GM23338 (cell line): Measurements from ENCODE around the gene DHFR2. TPM values are rescaled to one million over a fixed set of nuclear protein-coding genes. Genes with fewer than 3 reads are reported as not detected.

ENCODE experiments used
- ATAC-seq: fragments of 200-7000 bp; cut with Tn5 transposase; 3 replicates; pipeline ENCODE4 v1.9.1; 2020
- DNase-seq: peaks from one replicate; pipeline ENCODE4 v3.0.0-alpha.2; 2015; ENCODE audit warnings: low spot score
- H2AFZ ChIP-seq: fragments of 200-600 bp; sonication (generic); 2 replicates; pipeline ENCODE4 v1.8.0; 2016; ENCODE audit warnings: antibody characterized with exemption, mild to moderate bottlenecking, moderate library complexity
- H3F3A ChIP-seq: fragments of 200-600 bp; sonication (generic); replicated peaks from 2 replicates; pipeline ENCODE4 v1.8.0; 2017; ENCODE audit warnings: antibody characterized with exemption, mixed run types, low read depth
- H3K27ac ChIP-seq: fragments of 200-600 bp; sonication (generic); 2 replicates; pipeline ENCODE4 v1.6.1; 2016; ENCODE audit warnings: low read depth
- H3K27me3 ChIP-seq: fragments of 200-600 bp; sonication (generic); 2 replicates; pipeline ENCODE4 v1.8.0; 2016; ENCODE audit warnings: mild to moderate bottlenecking, mixed run types, moderate library complexity; ENCODE audit not compliant: insufficient read depth
- H3K36me3 ChIP-seq: fragments of 200-600 bp; sonication (generic); 2 replicates; pipeline ENCODE4 v1.8.0; 2016; ENCODE audit warnings: mild to moderate bottlenecking; ENCODE audit not compliant: insufficient read depth
- H3K4me1 ChIP-seq: fragments of 200-600 bp; sonication (generic); 2 replicates; pipeline ENCODE4 v1.8.0; 2016; ENCODE audit warnings: mild to moderate bottlenecking, moderate library complexity; ENCODE audit not compliant: insufficient read depth
- H3K4me2 ChIP-seq: fragments of 200-600 bp; sonication (generic); 2 replicates; pipeline ENCODE4 v1.7.1; 2017; ENCODE audit warnings: mixed run types
- H3K4me3 ChIP-seq: fragments of 200-600 bp; sonication (generic); 2 replicates; pipeline ENCODE4 v1.6.1; 2016; ENCODE audit warnings: mixed run types
- H3K79me2 ChIP-seq: fragments of 200-600 bp; sonication (generic); replicated peaks from 2 replicates; pipeline ENCODE4 v1.8.0; 2017; ENCODE audit warnings: mild to moderate bottlenecking; ENCODE audit not compliant: insufficient read depth
- H3K9me2 ChIP-seq: fragments of 200-600 bp; sonication (generic); 2 replicates; pipeline ENCODE4 v1.8.0; 2017; ENCODE audit not compliant: insufficient read depth
- H4K20me1 ChIP-seq: fragments of 200-600 bp; sonication (generic); replicated peaks from 2 replicates; pipeline ENCODE4 v1.8.0; 2017; ENCODE audit warnings: mild to moderate bottlenecking; ENCODE audit not compliant: insufficient read depth
- H3K27ac Mint-ChIP-seq: 2 replicates; pipeline ENCODE4 v1.8.0; 2020; ENCODE audit warnings: inconsistent platforms, mild to moderate bottlenecking, moderate library complexity, mixed read lengths
- H3K27me3 Mint-ChIP-seq: 3 replicates; pipeline ENCODE4 v1.8.0; 2022; ENCODE audit warnings: low read depth, mild to moderate bottlenecking, moderate library complexity, mixed read lengths, inconsistent platforms; ENCODE audit not compliant: insufficient read depth, poor library complexity
- H3K36me3 Mint-ChIP-seq: 3 replicates; pipeline ENCODE4 v1.8.0; 2021; ENCODE audit warnings: low read depth, mild to moderate bottlenecking, inconsistent platforms, moderate library complexity, mixed read lengths
- H3K4me1 Mint-ChIP-seq: 3 replicates; pipeline ENCODE4 v1.8.0; 2020; ENCODE audit warnings: mild to moderate bottlenecking, inconsistent platforms, mixed read lengths
- H3K4me3 Mint-ChIP-seq: 3 replicates; pipeline ENCODE4 v1.8.0; 2021; ENCODE audit warnings: moderate library complexity, mild to moderate bottlenecking, inconsistent platforms, mixed read lengths
- H3K9me3 Mint-ChIP-seq: 3 replicates; pipeline ENCODE4 v1.8.0; 2020; ENCODE audit warnings: moderate library complexity, mild to moderate bottlenecking, inconsistent platforms, mixed read lengths
- CREB1 ChIP-seq: fragments of 250-450 bp; sonication (Bioruptor Pico); IDR thresholded peaks from 2 replicates; pipeline ENCODE4 v1.5.0; 2020; ENCODE audit warnings: low read depth, mild to moderate bottlenecking, moderate library complexity
- EZH2 ChIP-seq: fragments of 200-600 bp; sonication (generic); IDR thresholded peaks from one replicate; pipeline ENCODE4 v1.8.0; 2017; ENCODE audit warnings: antibody characterized with exemption, mild to moderate bottlenecking, low read depth; ENCODE audit not compliant: unreplicated experiment
- EZH2phosphoT487 ChIP-seq: fragments of 200-600 bp; sonication (generic); IDR thresholded peaks from one replicate; pipeline ENCODE4 v1.8.1; 2018; ENCODE audit warnings: antibody characterized with exemption; ENCODE audit not compliant: unreplicated experiment
- JUNB ChIP-seq: IDR thresholded peaks from one replicate; pipeline ENCODE4 v1.6.1; 2016; ENCODE audit warnings: antibody characterized with exemption; ENCODE audit not compliant: unreplicated experiment
- NANOG ChIP-seq: IDR thresholded peaks from 2 replicates; pipeline ENCODE4 v1.6.1; 2016; ENCODE audit warnings: antibody characterized with exemption, borderline replicate concordance
- POLR2AphosphoS5 ChIP-seq: IDR thresholded peaks from 2 replicates; pipeline ENCODE4 v1.6.1; 2016; ENCODE audit warnings: antibody characterized with exemption, low read depth
- STAT1 ChIP-seq: IDR thresholded peaks from one replicate; pipeline ENCODE4 v1.6.1; 2016; ENCODE audit warnings: antibody characterized with exemption; ENCODE audit not compliant: unreplicated experiment
- ZNF114 ChIP-seq: fragments of 250-450 bp; sonication (Bioruptor Pico); IDR thresholded peaks from 2 replicates; pipeline ENCODE4 v1.5.0; 2020; ENCODE audit warnings: mild to moderate bottlenecking, moderate library complexity
- ZNF331 ChIP-seq: fragments of 250-450 bp; sonication (Bioruptor Pico); IDR thresholded peaks from 2 replicates; pipeline ENCODE4 v1.5.0; 2020; ENCODE audit warnings: low read depth, mild to moderate bottlenecking, moderate library complexity
- polyA plus RNA-seq: library from polyadenylated mRNA; unstranded; fragments of >200 nt; fragmentation: Nextera tagmentation; extraction: Ambion mirVana; gene quantifications from 2 replicates; pipeline ENCODE4 v1.2.1, GENCODE V29; 2016
- total RNA-seq: library from RNA; depleted of rRNA; stranded (reverse); fragments of >200 nt; shearing (Covaris generic); gene quantifications from 2 replicates; pipeline ENCODE4 v1.2.3, GENCODE V29; 2014
- TF ChIP-seq, protein P1 (sequence below): IDR thresholded peaks from one replicate; pipeline ENCODE4 v1.6.1; 2018; ENCODE audit warnings: antibody characterized with exemption; ENCODE audit not compliant: unreplicated experiment
- TF ChIP-seq, protein P2 (sequence below): IDR thresholded peaks from 2 replicates; pipeline ENCODE4 v1.6.1; 2016; ENCODE audit warnings: antibody characterized with exemption
- TF ChIP-seq, protein P3 (sequence below), 2 experiments: fragments of 200-600 bp in 1 of 2; sonication (generic) in 1 of 2; conservative IDR thresholded peaks; 2 replicates each; pipeline versions ENCODE4 v1.5.1 to v1.6.1; 2016 to 2017; ENCODE audit warnings: antibody characterized with exemption in 2 of 2, low read depth in 2 of 2, mild to moderate bottlenecking in 2 of 2, moderate library complexity in 1 of 2
- TF ChIP-seq, protein P4 (sequence below): fragments of 250-450 bp; sonication (Bioruptor Pico); IDR thresholded peaks from 2 replicates; pipeline ENCODE4 v1.5.0; 2020; ENCODE audit warnings: mild to moderate bottlenecking, moderate library complexity

The DHFR2 gene
- total and polyA plus RNA-seq, 2 experiments from 2014 or later, result 1.1 to 1.6 TPM

DNA sequence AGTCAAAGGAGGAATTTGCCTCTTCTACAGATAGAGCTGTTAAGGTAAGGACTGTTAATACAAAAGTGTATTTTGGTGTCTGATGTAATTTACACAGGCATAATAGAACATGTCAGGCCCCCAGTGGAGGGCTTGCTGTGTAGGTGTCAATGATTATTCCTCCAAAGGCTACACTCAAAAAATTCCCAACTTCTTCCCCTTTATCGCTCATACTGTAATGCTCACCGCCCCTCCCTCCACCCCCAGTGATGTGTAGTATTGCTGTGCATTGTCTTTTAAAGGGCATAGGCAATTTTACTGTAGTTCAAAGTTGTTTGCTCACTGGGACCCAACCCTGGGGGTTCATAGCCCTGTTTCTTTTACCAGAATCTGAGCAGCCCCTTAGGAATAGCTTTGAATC, 32.4 kb upstream of the DHFR2 start:
- Histone ChIP-seq H3K9me2 (no peaks in the 10 kb centered on the region), H3K79me2 (no peaks in the 10 kb centered on the region), H3K27ac (no peak overlapping the region), H3K4me3 (no peak overlapping the region), H3F3A (no peaks in the 10 kb centered on the region), H3K36me3 (no peaks in the 10 kb centered on the region), H3K4me1 (no peaks in the 10 kb centered on the region), H3K4me2 (no peak overlapping the region), H4K20me1 (no peaks in the 10 kb centered on the region; the same call in 1 of the 2 replicates), H3K27me3 (no peaks in the 10 kb centered on the region), H2AFZ (no peak overlapping the region)
- no peaks in the 10 kb centered on the region for H3K9me3 Mint-ChIP-seq
- no peaks in the 10 kb centered on the region for H3K4me1 Mint-ChIP-seq
- DNase-seq (no peak), ATAC-seq (no peak)
- TF ChIP-seq POLR2AphosphoS5 (no peak), STAT1 (no peak), NANOG (no peak), ZNF114 (CRISPR knock-in tag) (no peak), JUNB (no peak), EZH2 (no peak), ZNF331 (no peak), CREB1 (no peak), EZH2phosphoT487 (no peak)
- TF ChIP-seq, protein P1, sequence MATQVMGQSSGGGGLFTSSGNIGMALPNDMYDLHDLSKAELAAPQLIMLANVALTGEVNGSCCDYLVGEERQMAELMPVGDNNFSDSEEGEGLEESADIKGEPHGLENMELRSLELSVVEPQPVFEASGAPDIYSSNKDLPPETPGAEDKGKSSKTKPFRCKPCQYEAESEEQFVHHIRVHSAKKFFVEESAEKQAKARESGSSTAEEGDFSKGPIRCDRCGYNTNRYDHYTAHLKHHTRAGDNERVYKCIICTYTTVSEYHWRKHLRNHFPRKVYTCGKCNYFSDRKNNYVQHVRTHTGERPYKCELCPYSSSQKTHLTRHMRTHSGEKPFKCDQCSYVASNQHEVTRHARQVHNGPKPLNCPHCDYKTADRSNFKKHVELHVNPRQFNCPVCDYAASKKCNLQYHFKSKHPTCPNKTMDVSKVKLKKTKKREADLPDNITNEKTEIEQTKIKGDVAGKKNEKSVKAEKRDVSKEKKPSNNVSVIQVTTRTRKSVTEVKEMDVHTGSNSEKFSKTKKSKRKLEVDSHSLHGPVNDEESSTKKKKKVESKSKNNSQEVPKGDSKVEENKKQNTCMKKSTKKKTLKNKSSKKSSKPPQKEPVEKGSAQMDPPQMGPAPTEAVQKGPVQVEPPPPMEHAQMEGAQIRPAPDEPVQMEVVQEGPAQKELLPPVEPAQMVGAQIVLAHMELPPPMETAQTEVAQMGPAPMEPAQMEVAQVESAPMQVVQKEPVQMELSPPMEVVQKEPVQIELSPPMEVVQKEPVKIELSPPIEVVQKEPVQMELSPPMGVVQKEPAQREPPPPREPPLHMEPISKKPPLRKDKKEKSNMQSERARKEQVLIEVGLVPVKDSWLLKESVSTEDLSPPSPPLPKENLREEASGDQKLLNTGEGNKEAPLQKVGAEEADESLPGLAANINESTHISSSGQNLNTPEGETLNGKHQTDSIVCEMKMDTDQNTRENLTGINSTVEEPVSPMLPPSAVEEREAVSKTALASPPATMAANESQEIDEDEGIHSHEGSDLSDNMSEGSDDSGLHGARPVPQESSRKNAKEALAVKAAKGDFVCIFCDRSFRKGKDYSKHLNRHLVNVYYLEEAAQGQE, result no peak
- TF ChIP-seq, protein P2, sequence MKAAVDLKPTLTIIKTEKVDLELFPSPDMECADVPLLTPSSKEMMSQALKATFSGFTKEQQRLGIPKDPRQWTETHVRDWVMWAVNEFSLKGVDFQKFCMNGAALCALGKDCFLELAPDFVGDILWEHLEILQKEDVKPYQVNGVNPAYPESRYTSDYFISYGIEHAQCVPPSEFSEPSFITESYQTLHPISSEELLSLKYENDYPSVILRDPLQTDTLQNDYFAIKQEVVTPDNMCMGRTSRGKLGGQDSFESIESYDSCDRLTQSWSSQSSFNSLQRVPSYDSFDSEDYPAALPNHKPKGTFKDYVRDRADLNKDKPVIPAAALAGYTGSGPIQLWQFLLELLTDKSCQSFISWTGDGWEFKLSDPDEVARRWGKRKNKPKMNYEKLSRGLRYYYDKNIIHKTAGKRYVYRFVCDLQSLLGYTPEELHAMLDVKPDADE, result no peak
- TF ChIP-seq, protein P3, sequence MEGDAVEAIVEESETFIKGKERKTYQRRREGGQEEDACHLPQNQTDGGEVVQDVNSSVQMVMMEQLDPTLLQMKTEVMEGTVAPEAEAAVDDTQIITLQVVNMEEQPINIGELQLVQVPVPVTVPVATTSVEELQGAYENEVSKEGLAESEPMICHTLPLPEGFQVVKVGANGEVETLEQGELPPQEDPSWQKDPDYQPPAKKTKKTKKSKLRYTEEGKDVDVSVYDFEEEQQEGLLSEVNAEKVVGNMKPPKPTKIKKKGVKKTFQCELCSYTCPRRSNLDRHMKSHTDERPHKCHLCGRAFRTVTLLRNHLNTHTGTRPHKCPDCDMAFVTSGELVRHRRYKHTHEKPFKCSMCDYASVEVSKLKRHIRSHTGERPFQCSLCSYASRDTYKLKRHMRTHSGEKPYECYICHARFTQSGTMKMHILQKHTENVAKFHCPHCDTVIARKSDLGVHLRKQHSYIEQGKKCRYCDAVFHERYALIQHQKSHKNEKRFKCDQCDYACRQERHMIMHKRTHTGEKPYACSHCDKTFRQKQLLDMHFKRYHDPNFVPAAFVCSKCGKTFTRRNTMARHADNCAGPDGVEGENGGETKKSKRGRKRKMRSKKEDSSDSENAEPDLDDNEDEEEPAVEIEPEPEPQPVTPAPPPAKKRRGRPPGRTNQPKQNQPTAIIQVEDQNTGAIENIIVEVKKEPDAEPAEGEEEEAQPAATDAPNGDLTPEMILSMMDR (conservative IDR thresholded peaks at IDR 0.05; ENCODE audit: low read depth in 2 of 2), result no peak
- TF ChIP-seq, protein P4, sequence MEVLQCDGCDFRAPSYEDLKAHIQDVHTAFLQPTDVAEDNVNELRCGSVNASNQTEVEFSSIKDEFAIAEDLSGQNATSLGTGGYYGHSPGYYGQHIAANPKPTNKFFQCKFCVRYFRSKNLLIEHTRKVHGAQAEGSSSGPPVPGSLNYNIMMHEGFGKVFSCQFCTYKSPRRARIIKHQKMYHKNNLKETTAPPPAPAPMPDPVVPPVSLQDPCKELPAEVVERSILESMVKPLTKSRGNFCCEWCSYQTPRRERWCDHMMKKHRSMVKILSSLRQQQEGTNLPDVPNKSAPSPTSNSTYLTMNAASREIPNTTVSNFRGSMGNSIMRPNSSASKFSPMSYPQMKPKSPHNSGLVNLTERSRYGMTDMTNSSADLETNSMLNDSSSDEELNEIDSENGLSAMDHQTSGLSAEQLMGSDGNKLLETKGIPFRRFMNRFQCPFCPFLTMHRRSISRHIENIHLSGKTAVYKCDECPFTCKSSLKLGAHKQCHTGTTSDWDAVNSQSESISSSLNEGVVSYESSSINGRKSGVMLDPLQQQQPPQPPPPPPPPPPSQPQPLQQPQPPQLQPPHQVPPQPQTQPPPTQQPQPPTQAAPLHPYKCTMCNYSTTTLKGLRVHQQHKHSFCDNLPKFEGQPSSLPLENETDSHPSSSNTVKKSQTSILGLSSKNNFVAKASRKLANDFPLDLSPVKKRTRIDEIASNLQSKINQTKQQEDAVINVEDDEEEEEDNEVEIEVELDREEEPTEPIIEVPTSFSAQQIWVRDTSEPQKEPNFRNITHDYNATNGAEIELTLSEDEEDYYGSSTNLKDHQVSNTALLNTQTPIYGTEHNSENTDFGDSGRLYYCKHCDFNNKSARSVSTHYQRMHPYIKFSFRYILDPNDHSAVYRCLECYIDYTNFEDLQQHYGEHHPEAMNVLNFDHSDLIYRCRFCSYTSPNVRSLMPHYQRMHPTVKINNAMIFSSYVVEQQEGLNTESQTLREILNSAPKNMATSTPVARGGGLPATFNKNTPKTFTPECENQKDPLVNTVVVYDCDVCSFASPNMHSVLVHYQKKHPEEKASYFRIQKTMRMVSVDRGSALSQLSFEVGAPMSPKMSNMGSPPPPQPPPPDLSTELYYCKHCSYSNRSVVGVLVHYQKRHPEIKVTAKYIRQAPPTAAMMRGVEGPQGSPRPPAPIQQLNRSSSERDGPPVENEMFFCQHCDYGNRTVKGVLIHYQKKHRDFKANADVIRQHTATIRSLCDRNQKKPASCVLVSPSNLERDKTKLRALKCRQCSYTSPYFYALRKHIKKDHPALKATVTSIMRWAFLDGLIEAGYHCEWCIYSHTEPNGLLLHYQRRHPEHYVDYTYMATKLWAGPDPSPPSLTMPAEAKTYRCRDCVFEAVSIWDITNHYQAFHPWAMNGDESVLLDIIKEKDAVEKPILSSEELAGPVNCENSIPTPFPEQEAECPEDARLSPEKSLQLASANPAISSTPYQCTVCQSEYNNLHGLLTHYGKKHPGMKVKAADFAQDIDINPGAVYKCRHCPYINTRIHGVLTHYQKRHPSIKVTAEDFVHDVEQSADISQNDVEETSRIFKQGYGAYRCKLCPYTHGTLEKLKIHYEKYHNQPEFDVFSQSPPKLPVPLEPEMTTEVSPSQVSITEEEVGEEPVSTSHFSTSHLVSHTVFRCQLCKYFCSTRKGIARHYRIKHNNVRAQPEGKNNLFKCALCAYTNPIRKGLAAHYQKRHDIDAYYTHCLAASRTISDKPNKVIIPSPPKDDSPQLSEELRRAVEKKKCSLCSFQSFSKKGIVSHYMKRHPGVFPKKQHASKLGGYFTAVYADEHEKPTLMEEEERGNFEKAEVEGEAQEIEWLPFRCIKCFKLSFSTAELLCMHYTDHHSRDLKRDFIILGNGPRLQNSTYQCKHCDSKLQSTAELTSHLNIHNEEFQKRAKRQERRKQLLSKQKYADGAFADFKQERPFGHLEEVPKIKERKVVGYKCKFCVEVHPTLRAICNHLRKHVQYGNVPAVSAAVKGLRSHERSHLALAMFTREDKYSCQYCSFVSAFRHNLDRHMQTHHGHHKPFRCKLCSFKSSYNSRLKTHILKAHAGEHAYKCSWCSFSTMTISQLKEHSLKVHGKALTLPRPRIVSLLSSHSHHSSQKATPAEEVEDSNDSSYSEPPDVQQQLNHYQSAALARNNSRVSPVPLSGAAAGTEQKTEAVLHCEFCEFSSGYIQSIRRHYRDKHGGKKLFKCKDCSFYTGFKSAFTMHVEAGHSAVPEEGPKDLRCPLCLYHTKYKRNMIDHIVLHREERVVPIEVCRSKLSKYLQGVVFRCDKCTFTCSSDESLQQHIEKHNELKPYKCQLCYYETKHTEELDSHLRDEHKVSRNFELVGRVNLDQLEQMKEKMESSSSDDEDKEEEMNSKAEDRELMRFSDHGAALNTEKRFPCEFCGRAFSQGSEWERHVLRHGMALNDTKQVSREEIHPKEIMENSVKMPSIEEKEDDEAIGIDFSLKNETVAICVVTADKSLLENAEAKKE (CRISPR knock-in tag), result no peak
- no peak overlapping the region for H3K27ac Mint-ChIP-seq
- no peaks in the 10 kb centered on the region for H3K27me3 Mint-ChIP-seq
- H3K4me3 Mint-ChIP-seq, result no peak overlapping the region
- H3K36me3 Mint-ChIP-seq, result no peaks in the 10 kb centered on the region
